Adipocyte (in vitro differentiated cells): ENCODE data around the gene SNAI1.
"Not testable (repeated sequence)": the region's sequence is repeated elsewhere in the genome, so short reads cannot be mapped to it uniquely, and the experiment has no call there.

Experiments
- DNase-seq: peaks from one replicate; pipeline ENCODE4 v3.0.0-alpha.2; 2015; ENCODE audit warnings: low read depth
- H3K27me3 ChIP-seq: replicated peaks from 2 replicates; pipeline ENCODE4 v1.7.0; 2013; ENCODE audit warnings: mild to moderate bottlenecking, low read length, moderate library complexity; ENCODE audit not compliant: control insufficient read depth, insufficient read depth
- H3K36me3 ChIP-seq: 2 replicates; pipeline ENCODE4 v1.7.0; 2013; ENCODE audit warnings: low read length, mild to moderate bottlenecking, moderate library complexity; ENCODE audit not compliant: control insufficient read depth, insufficient read depth, severe bottlenecking
- H3K4me1 ChIP-seq: 2 replicates; pipeline ENCODE4 v1.7.0; 2013; ENCODE audit warnings: mild to moderate bottlenecking, low read length, moderate library complexity; ENCODE audit not compliant: control insufficient read depth, insufficient read depth
- H3K4me3 ChIP-seq: 2 replicates; pipeline ENCODE4 v1.7.0; 2013; ENCODE audit warnings: mild to moderate bottlenecking, low read length, moderate library complexity
- H3K9ac ChIP-seq: 2 replicates; pipeline ENCODE4 v1.7.0; 2013; ENCODE audit warnings: mild to moderate bottlenecking, low read length, moderate library complexity
- H3K9me3 ChIP-seq: 2 replicates; pipeline ENCODE4 v1.7.0; 2013; ENCODE audit warnings: mild to moderate bottlenecking, low read length, moderate library complexity; ENCODE audit not compliant: control insufficient read depth

SNAI1 gene

DNA sequence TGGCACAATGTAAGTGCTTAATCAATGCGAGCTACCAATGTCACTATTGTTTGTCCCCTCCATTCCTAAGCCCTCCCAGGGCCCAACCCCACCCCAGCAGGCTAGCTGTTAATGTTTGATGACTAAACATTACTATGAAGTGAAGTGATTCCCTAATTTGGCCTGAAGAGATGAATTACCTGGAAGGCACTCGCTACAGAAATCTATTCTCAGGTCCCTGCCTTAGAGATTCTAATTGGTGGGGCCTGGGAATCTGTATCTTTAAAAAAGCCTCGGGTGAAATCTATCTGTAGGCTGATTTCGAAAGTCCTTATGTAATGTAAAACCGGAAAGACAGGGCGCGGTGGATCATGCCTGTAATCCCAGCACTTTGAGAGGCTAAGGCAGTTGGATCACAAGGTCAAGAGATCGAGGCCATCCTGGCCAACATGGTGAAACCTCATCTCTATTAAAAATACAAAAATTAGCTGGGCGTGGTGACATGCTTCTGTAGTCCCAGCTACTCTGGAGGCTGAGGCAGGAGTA is 16.9 kb upstream of the SNAI1 start:
- no peak for DNase-seq

DNA sequence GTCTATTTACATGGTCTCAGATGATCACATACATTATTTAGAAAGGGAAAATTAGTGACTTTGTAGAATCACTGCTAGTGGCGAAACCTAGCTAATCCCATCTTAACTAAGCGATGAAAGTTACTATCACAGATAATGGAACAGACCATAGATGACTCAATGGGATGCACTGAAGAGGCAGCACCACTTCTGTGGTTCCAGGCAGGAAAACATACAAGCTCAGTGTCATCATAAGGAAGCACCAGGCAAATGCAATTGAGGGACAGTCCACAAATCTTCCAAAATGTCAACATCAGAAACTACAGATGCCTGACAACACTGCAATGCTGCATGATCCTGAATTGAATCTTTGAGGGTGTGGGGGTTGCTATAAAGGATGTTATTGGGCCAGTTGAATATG is 15.9 kb upstream of the SNAI1 start:
- DNase-seq: no peak
- Histone ChIP-seq H3K9ac (no peak overlapping the region), H3K4me1 (peaks cover 12% of the 10 kb centered on the region), H3K9me3 (no peaks in the 10 kb centered on the region), H3K27me3 (no peaks in the 10 kb centered on the region), H3K4me3 (no peak overlapping the region), H3K36me3 (peaks cover 3% of the 10 kb centered on the region)

More for the DNA sequence above, 16.9 kb upstream of the SNAI1 start:
- Histone ChIP-seq H3K4me1 (peaks cover 12% of the 10 kb centered on the region), H3K36me3 (peaks cover 3% of the 10 kb centered on the region), H3K9me3 (no peaks in the 10 kb centered on the region), H3K9ac (no peak overlapping the region), H3K4me3 (no peak overlapping the region), H3K27me3 (no peaks in the 10 kb centered on the region)

DNA sequence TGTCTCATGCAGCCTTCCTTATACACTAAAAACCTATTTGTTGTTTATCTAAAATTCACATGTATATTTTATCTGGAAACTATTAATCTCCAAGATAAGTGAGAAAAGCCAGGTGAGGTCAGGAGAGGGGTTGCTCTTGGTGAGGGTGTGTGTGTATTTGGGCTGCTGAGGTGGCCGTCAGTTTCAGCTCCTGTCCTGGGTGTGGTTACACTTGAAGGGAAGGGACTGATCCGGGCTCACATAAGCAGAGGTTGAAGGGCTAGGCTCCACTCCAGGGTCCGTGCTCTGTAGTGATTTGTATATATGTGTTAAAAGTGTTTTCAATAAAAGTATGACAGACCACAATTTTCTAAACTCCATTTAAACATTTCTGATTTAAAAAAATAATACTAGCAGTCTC is 13.5 kb upstream of the SNAI1 start:
- Histone ChIP-seq H3K4me3 (no peak overlapping the region), H3K4me1 (peaks cover 19% of the 10 kb centered on the region), H3K9ac (no peak overlapping the region), H3K36me3 (peaks cover 3% of the 10 kb centered on the region), H3K9me3 (no peaks in the 10 kb centered on the region), H3K27me3 (no peaks in the 10 kb centered on the region)
- DNase-seq: no peak

DNA sequence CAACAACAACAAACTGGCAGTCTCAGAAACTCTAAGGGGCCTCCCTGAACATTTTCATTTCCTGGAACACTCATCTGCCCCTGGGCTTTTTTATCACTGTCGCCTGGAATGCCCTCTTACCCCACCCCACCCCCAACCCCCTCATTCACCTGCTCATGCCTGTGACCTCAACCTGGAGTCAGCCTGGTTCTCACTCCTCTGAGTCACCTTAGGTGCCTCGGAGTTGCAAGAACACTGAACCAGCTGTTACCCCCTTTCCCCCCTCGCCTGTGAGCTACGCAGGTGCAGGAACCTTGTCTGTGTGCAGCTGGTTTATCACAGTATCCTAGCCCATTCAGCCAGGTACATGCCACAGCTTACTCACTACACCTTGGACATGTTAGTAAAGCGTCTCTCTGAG is 12.8 kb upstream of the SNAI1 start:
- DNase-seq: no peak
- Histone ChIP-seq H3K9me3 (no peaks in the 10 kb centered on the region), H3K4me1 (peaks cover 19% of the 10 kb centered on the region), H3K4me3 (no peak overlapping the region), H3K9ac (no peak overlapping the region), H3K27me3 (no peaks in the 10 kb centered on the region), H3K36me3 (peaks cover 2% of the 10 kb centered on the region)

GRCh38 chr20:49970498-49970897 is 12.3 kb upstream of the SNAI1 start:
- no peak overlapping the region for H3K4me3 ChIP-seq
- H3K4me1 ChIP-seq: peaks cover 19% of the 10 kb centered on the region
- H3K9me3 ChIP-seq: no peaks in the 10 kb centered on the region
- H3K36me3 ChIP-seq: no peaks in the 10 kb centered on the region
- H3K9ac ChIP-seq: no peak overlapping the region
- no peaks in the 10 kb centered on the region for H3K27me3 ChIP-seq
- no peak for DNase-seq

DNA sequence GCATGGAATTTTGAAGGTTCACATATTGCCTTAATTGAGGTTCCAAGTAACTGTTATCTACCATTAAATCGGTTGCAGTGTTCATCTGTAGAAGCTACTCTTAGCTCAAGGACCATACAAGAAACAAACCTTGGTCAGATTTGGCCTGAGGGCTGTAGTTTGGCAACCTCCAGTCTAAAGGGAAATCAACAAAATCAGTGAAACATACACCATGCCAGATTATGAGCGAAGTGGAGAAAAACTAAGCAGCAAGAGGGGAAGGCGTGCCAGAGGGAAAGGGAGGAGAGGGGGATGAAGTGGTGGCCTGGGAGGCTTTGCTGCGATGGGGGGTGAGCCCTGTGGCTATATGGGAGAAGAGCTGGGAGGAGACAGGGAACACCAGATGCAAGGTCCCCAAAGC is 8.8 kb upstream of the SNAI1 start:
- Histone ChIP-seq H3K27me3 (no peaks in the 10 kb centered on the region), H3K36me3 (no peaks in the 10 kb centered on the region), H3K9me3 (no peaks in the 10 kb centered on the region), H3K9ac (no peak overlapping the region), H3K4me1 (peaks cover 10% of the 10 kb centered on the region), H3K4me3 (no peak overlapping the region)
- DNase-seq: no peak

DNA sequence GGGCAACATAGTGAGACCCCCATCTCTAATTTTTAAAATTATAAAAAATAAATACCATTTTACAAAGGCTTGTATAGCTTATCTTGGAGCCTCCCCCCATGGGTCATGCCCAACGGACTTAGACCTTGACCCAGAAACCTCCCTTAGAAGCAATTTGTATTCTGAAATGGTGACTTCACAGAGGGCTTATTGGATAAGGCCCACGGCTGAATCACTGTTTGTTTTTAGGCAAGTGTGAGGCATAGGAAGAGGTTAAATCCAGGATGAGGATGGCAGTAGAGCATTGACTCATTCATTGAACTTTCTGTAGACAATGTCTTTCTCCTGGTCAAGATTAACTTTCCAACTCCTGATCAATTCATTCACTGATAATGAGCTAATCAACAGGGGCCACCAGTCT is 6.2 kb upstream of the SNAI1 start:
- no peak for DNase-seq
- H3K27me3 ChIP-seq: no peaks in the 10 kb centered on the region
- H3K9me3 ChIP-seq: no peaks in the 10 kb centered on the region
- no peak overlapping the region for H3K4me3 ChIP-seq
- H3K4me1 ChIP-seq: peaks cover 7% of the 10 kb centered on the region
- H3K9ac ChIP-seq: no peak overlapping the region
- H3K36me3 ChIP-seq: no peaks in the 10 kb centered on the region

DNA sequence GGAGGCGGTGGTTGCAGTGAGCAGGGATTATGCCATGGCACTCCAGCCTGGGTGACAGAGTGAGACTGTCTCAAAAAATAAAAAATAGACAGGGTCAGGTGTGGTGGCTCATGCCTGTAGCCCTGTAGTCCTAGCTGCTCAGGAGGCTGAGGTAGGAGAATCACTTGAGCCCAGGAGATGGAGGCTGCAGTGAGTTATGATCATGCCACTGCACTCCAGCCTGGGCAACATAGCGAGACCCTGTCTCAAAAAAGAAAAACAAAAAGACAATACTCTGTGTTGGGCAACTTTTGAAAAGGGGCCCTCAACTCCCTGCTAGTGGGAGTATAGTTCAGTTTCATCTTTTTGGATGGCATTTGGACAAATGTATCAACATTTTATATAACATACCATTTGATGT is 5.0 kb upstream of the SNAI1 start:
- H3K4me1 ChIP-seq, H3K9me3 ChIP-seq, H3K4me3 ChIP-seq, H3K27me3 ChIP-seq, H3K36me3 ChIP-seq, H3K9ac ChIP-seq, DNase-seq: not testable (repeated sequence)

GRCh38 chr20:49978685-49979029 is 4.1 kb upstream of the SNAI1 start:
- H3K9me3 ChIP-seq: no peaks in the 10 kb centered on the region
- no peaks in the 10 kb centered on the region for H3K36me3 ChIP-seq
- peak overlapping the region; percentile 62 for H3K9ac ChIP-seq
- H3K27me3 ChIP-seq: no peaks in the 10 kb centered on the region
- peaks cover 9% of the 10 kb centered on the region for H3K4me1 ChIP-seq
- no peak overlapping the region for H3K4me3 ChIP-seq
- DNase-seq: no peak

GRCh38 chr20:49979030-49979832 is 3.5 kb upstream of the SNAI1 start:
- no peaks in the 10 kb centered on the region for H3K27me3 ChIP-seq
- H3K4me1 ChIP-seq: peaks cover 9% of the 10 kb centered on the region
- H3K36me3 ChIP-seq: peaks cover 1% of the 10 kb centered on the region
- peak; percentile 61 for DNase-seq
- peak overlapping the region; percentile 59 for H3K4me3 ChIP-seq
- no peaks in the 10 kb centered on the region for H3K9me3 ChIP-seq
- H3K9ac ChIP-seq: peak overlapping the region; percentile 62

DNA sequence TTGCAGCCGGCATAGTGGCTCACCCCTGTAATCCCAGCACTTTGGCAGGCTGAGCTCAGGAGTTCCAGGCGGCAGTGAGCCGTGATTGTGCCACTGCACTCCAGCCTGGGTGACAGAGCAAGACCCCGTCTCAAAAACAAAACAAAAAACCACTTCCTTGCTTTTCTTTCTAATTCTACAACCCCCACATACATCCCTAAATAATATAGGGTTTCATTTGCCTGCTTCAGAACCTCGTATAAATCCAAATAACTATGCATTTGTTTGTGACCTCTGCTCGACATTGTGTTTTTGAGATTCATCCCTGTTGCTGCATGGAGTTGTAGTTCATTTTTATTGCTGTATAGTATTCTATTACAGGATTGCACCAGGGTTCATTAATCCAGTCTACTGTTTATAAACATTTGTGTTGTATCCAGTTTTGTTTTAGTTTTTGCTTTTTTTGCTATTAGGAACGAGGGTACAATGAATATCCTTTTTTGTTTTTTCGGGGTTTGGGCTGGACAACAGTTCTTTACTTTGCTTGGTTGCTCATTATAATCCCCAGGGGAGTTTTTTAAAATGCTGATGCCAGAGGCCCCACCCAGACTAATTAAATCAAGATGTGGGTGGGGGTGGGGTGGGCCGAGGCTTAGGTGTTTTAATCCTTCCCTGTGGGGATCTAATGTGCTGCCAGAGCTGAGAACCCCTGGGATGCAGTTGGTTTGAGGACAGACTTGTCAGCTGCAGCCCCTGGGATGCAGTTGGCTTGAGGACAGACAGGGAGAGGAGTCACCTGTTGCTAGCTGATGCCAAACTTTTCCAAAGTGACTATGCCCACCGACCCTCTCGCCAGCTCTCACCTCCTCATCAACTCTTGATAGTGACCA is 2.4 kb upstream of the SNAI1 start:
- Histone ChIP-seq H3K4me1 (peaks cover 21% of the 10 kb centered on the region), H3K36me3 (peaks cover 12% of the 10 kb centered on the region), H3K4me3 (no peak overlapping the region), H3K27me3 (no peaks in the 10 kb centered on the region), H3K9ac (no peak overlapping the region), H3K9me3 (no peaks in the 10 kb centered on the region)
- DNase-seq: no peak
